ENCODE measurements around the gene ACVR2A. TPM values are rescaled to one million over a fixed set of nuclear protein-coding genes. Genes with fewer than 3 reads are reported as not detected.

ACVR2A gene
- total RNA-seq, 1 donor from 2014 or later = 6.5 TPM

GRCh38 chr2:147843864-147844696, 749 bp upstream of the ACVR2A start:
- DNase-seq (ENCODE audit: low read depth) = peak; percentile 22
- peak overlapping the region; percentile 75 for H3K4me3 ChIP-seq (ENCODE audit: low read depth, low read length)
- peak; percentile 35 for TF ChIP-seq CTCF (conservative IDR thresholded peaks at IDR 0.05; ENCODE audit: low read depth, low read length)

- H3K4me3 ChIP-seq (ENCODE audit: low read depth, low read length) = peak overlapping the region; percentile 68
- TF ChIP-seq CTCF (conservative IDR thresholded peaks at IDR 0.05; ENCODE audit: low read depth, low read length) = no peak
- DNase-seq (ENCODE audit: low read depth) = peak; percentile 10
These were observed 662 bp downstream of the ACVR2A start for GRCh38 chr2:147845411-147845971.

- peak overlapping the region; percentile 68 for H3K4me3 ChIP-seq (ENCODE audit: low read depth, low read length)
- TF ChIP-seq CTCF (conservative IDR thresholded peaks at IDR 0.05; ENCODE audit: low read depth, low read length) = no peak
- DNase-seq (ENCODE audit: low read depth) = peak; percentile 10
These were observed 1.7 kb downstream of the ACVR2A start for GRCh38 chr2:147846412-147847081.

- no peak for DNase-seq (ENCODE audit: low read depth)
- no peak overlapping the region for H3K4me3 ChIP-seq (ENCODE audit: low read depth, low read length)
- no peak for TF ChIP-seq CTCF (conservative IDR thresholded peaks at IDR 0.05; ENCODE audit: low read depth, low read length)
These were observed 3.0 kb downstream of the ACVR2A start for GRCh38 chr2:147847746-147848391.

GRCh38 chr2:147850838-147851237, 6.0 kb downstream of the ACVR2A start:
- no peak overlapping the region for H3K4me3 ChIP-seq (ENCODE audit: low read depth, low read length)
- DNase-seq (ENCODE audit: low read depth) = no peak
- no peak for TF ChIP-seq CTCF (conservative IDR thresholded peaks at IDR 0.05; ENCODE audit: low read depth, low read length)

GRCh38 chr2:147851244-147851930, 6.6 kb downstream of the ACVR2A start:
- no peak for TF ChIP-seq CTCF (conservative IDR thresholded peaks at IDR 0.05; ENCODE audit: low read depth, low read length)
- no peak for DNase-seq (ENCODE audit: low read depth)

More at GRCh38 chr2:147851244-147851930, 6.6 kb downstream of the ACVR2A start:
- no peak overlapping the region for H3K4me3 ChIP-seq (ENCODE audit: low read depth, low read length)

Measured in epithelial cell of proximal tubule (primary cell).